Lung (tissue), 12 donors: Measurements from ENCODE around the gene LYPD3. TPM values are rescaled to one million over a fixed set of nuclear protein-coding genes. Genes with fewer than 3 reads are reported as not detected.

Source experiments
- ATAC-seq: fragments of 200-7000 bp; cut with Tn5 transposase; one replicate; pipeline ENCODE4 v1.9.1; 2020; ENCODE audit warnings: moderate number of reproducible peaks; ENCODE audit not compliant: insufficient read depth, low FRiP score
- DNase-seq, 3 donors: peaks; one replicate each; pipeline ENCODE4 v3.0.0-alpha.2; 2013 to 2017
- H3K27ac ChIP-seq, 2 donors: one replicate each; pipeline ENCODE4 v1.5.1; 2013; ENCODE audit warnings: mild to moderate bottlenecking in 2 of 2, moderate library complexity in 2 of 2, control low read depth in 1 of 2, inconsistent platforms in 1 of 2, low read depth in 1 of 2, low read length in 1 of 2
- H3K27me3 ChIP-seq, 3 donors: one replicate each; pipeline ENCODE4 v1.5.1; 2013; ENCODE audit warnings: low read length in 2 of 3; ENCODE audit not compliant: control insufficient read depth in 3 of 3, insufficient read depth in 3 of 3
- H3K36me3 ChIP-seq, 4 donors: one replicate each; pipeline ENCODE4 v1.5.1; 2013; ENCODE audit warnings: low read length in 4 of 4, mild to moderate bottlenecking in 1 of 4, moderate library complexity in 1 of 4; ENCODE audit not compliant: control insufficient read depth in 4 of 4, insufficient read depth in 4 of 4
- H3K4me1 ChIP-seq, 5 donors: one replicate each; pipeline ENCODE4 v1.5.1; 2013; ENCODE audit warnings: low read length in 5 of 5, mild to moderate bottlenecking in 2 of 5, moderate library complexity in 1 of 5; ENCODE audit not compliant: control insufficient read depth in 5 of 5, insufficient read depth in 5 of 5
- H3K4me3 ChIP-seq: one replicate; pipeline ENCODE4 v1.5.1; 2013; ENCODE audit warnings: mild to moderate bottlenecking, control low read depth, moderate library complexity
- H3K9ac ChIP-seq, 2 donors: one replicate each; pipeline ENCODE4 v1.5.1; 2013; ENCODE audit warnings: low read length in 2 of 2, control low read depth in 1 of 2; ENCODE audit not compliant: insufficient read depth in 1 of 2
- H3K9me3 ChIP-seq, 4 donors: one replicate each; pipeline ENCODE4 v1.5.1; 2013; ENCODE audit warnings: low read length in 3 of 4, mild to moderate bottlenecking in 1 of 4, moderate library complexity in 1 of 4; ENCODE audit not compliant: control insufficient read depth in 4 of 4, insufficient read depth in 3 of 4
- WGBS, 2 donors: extraction: QIAGEN DNeasy Blood & Tissue Kit; methylation state at CpG; one replicate each; pipeline ENCODE4 v1.1.7; 2013; 5-methylcytosine and 5-hydroxymethylcytosine counted together
- polyA plus RNA-seq, 2 donors: library from polyadenylated mRNA; stranded (reverse); fragments of 200-250 nt; gene quantifications; one replicate each; pipeline ENCODE4 v1.2.1, GENCODE V29; 2013
- total RNA-seq, 2 donors: library from RNA; depleted of rRNA in 1 of 2; stranded (reverse); fragments of >200 nt in 1 of 2; gene quantifications; one replicate each; pipeline ENCODE4 v1.2.1, GENCODE V29; 2014 to 2021
- TF ChIP-seq, protein P1 (sequence below): IDR thresholded peaks from 2 replicates; pipeline ENCODE4 v1.5.1; 2012; ENCODE audit warnings: mild to moderate bottlenecking; ENCODE audit errors: control extremely low read depth, extremely low read depth
- donor health status: control.
- donor health status: control.
- donor health status: Bipolar disorder and iron deficiency.
- donor health status: healthy.
- donor health status: DM: yes; HTN: yes; CAD: no.

LYPD3 gene
- total and polyA plus RNA-seq, 4 donors = 0.28 to 1.7 (median 0.95) TPM

DNA sequence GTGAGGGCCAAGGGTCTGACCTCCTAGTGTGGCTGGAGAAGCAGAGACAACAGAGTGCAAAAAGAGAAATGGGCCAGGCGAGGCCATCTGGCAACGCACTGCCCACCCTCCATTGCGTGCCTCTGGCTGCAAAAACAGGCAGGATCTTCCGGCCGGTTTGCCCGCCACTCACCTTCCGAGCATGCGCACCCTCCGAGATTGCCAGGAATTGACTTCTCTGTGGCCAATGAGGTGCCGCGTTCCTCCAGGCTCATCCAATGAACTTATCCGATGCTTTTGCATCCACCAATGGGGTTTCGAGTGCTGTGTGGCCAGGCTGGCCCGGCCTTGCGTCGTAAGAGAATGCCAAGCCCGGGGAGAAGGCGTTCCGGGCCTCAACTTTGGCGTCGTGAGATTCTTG lies 50.9 kb downstream of the LYPD3 start, which contains the start of gene TEX101:
Gene TEX101 (plus strand): TSS at position 337 of the 400 bp plus-strand sequence. CDS start 1,030 bp downstream, outside the sequence.
- Histone ChIP-seq H3K4me1 (no peaks in the 10 kb centered on the region), H3K27me3 (no peaks in the 10 kb centered on the region), H3K27ac (no peak within 1 kb of the TSS), H3K9me3 (peaks cover 0 to 7% (median 0%) of the 10 kb centered on the region in 4 donors), H3K4me3 (no peak within 1 kb of the TSS), H3K36me3 (no peaks in the 10 kb centered on the region), H3K9ac (no peak within 1 kb of the TSS)
- ATAC-seq = no peak
- TF ChIP-seq, protein P1, sequence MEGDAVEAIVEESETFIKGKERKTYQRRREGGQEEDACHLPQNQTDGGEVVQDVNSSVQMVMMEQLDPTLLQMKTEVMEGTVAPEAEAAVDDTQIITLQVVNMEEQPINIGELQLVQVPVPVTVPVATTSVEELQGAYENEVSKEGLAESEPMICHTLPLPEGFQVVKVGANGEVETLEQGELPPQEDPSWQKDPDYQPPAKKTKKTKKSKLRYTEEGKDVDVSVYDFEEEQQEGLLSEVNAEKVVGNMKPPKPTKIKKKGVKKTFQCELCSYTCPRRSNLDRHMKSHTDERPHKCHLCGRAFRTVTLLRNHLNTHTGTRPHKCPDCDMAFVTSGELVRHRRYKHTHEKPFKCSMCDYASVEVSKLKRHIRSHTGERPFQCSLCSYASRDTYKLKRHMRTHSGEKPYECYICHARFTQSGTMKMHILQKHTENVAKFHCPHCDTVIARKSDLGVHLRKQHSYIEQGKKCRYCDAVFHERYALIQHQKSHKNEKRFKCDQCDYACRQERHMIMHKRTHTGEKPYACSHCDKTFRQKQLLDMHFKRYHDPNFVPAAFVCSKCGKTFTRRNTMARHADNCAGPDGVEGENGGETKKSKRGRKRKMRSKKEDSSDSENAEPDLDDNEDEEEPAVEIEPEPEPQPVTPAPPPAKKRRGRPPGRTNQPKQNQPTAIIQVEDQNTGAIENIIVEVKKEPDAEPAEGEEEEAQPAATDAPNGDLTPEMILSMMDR = no peak
- no peak for DNase-seq
- WGBS, 2 donors = 96 to 97% methylated on average over 21 of the region's 21 CpGs

DNA sequence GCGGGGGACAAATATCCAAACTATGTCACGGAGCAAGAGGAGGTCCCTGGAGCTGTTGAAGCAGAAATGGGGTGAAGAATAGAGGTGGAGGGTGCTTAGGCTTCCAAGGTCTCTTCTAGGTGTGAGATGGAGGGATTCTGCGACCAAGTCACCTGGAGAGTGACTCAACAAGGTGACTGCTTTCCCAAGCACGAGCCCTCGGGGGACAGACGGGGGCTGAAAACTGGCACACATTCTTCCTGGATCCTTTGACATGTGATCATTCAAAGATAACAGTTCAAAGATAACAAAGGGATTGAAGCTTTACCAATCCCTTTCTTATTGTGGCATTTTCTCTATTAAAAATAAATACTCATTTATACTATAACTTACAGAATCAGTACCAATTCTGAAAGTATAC lies 53.0 kb downstream of the LYPD3 start:
- no peak for DNase-seq
- Histone ChIP-seq H3K9ac (no peak overlapping the region), H3K4me3 (no peak overlapping the region), H3K9me3 (peaks cover 0 to 8% (median 0%) of the 10 kb centered on the region in 4 donors), H3K27ac (no peak overlapping the region), H3K36me3 (no peaks in the 10 kb centered on the region), H3K4me1 (no peaks in the 10 kb centered on the region), H3K27me3 (no peaks in the 10 kb centered on the region)
- no peak for ATAC-seq
- TF ChIP-seq, protein P1 = no peak
- WGBS, 2 donors = 83 to 93% methylated on average over 6 of the region's 6 CpGs

Other genes starting within 250 kb of the LYPD3 start
- not detected for gene PSG9, start 196.1 kb downstream of the LYPD3 start, total RNA-seq
- not detected for gene PSG9, start 196.1 kb downstream of the LYPD3 start, polyA plus RNA-seq
- gene CD177, start 111.9 kb downstream of the LYPD3 start, total RNA-seq = 10 to 100 TPM; 13.7 to 25.1 TPM
- 10 to 100 TPM in 1 of 2 donors, 1 to 10 TPM in 1; 1.0 to 57.8 TPM for gene CD177, start 111.9 kb downstream of the LYPD3 start, polyA plus RNA-seq
- gene TEX101, start 50.7 kb downstream of the LYPD3 start, total RNA-seq = not detected
- not detected for gene TEX101, start 50.7 kb downstream of the LYPD3 start, polyA plus RNA-seq
- 10 to 100 TPM in 1 of 2 donors, 1 to 10 TPM in 1; 9.8 to 23.4 TPM for gene PHLDB3, start 39.1 kb upstream of the LYPD3 start, total RNA-seq
- 1 to 10 TPM; 5.8 to 6.0 TPM for gene PHLDB3, start 39.1 kb upstream of the LYPD3 start, polyA plus RNA-seq
- 10 to 100 TPM; 15.0 to 49.3 TPM for gene ETHE1, start 61.6 kb upstream of the LYPD3 start, total RNA-seq
- gene ETHE1, start 61.6 kb upstream of the LYPD3 start, polyA plus RNA-seq = 10 to 100 TPM; 25.7 to 76.9 TPM
- gene ZNF575, start 67.6 kb upstream of the LYPD3 start, total RNA-seq = 1 to 10 TPM in 1 of 2 donors, under 1 TPM in 1; 0.65 to 2.3 TPM
- gene ZNF575, start 67.6 kb upstream of the LYPD3 start, polyA plus RNA-seq = under 1 TPM; 0.48 to 0.65 TPM
- 10 to 100 TPM; 26.5 to 32.2 TPM for gene XRCC1, start 109.9 kb upstream of the LYPD3 start, total RNA-seq
- 10 to 100 TPM; 15.4 to 22.4 TPM for gene XRCC1, start 109.9 kb upstream of the LYPD3 start, polyA plus RNA-seq
- 1 to 10 TPM; 6.1 to 8.9 TPM for gene PINLYP, start 110.2 kb upstream of the LYPD3 start, total RNA-seq
- 10 to 100 TPM in 1 of 2 donors, 1 to 10 TPM in 1; 7.9 to 14.2 TPM for gene PINLYP, start 110.2 kb upstream of the LYPD3 start, polyA plus RNA-seq
- gene IRGQ, start 130.5 kb upstream of the LYPD3 start, total RNA-seq = 10 to 100 TPM; 23.7 to 28.3 TPM
- gene IRGQ, start 130.5 kb upstream of the LYPD3 start, polyA plus RNA-seq = 1 to 10 TPM; 3.8 to 7.5 TPM
- gene ZNF576, start 131.0 kb upstream of the LYPD3 start, total RNA-seq = 10 to 100 TPM in 1 of 2 donors, 1 to 10 TPM in 1; 5.8 to 14.8 TPM
- gene ZNF576, start 131.0 kb upstream of the LYPD3 start, polyA plus RNA-seq = 10 to 100 TPM in 1 of 2 donors, 1 to 10 TPM in 1; 9.8 to 17.2 TPM
- under 1 TPM in 1 of 2 donors, not detected in 1; 0.31 TPM for gene SRRM5, start 146.5 kb upstream of the LYPD3 start, total RNA-seq
- under 1 TPM; 0.22 to 0.49 TPM for gene SRRM5, start 146.5 kb upstream of the LYPD3 start, polyA plus RNA-seq
- 10 to 100 TPM; 42.6 to 49.9 TPM for gene ZNF428, start 154.0 kb upstream of the LYPD3 start, total RNA-seq
- gene ZNF428, start 154.0 kb upstream of the LYPD3 start, polyA plus RNA-seq = 10 to 100 TPM; 27.9 to 95.3 TPM
- 10 to 100 TPM in 1 of 2 donors, 1 to 10 TPM in 1; 5.9 to 12.2 TPM for gene CADM4, start 174.2 kb upstream of the LYPD3 start, total RNA-seq
- 1 to 10 TPM; 6.3 to 8.7 TPM for gene CADM4, start 174.2 kb upstream of the LYPD3 start, polyA plus RNA-seq
- gene PLAUR, start 204.6 kb upstream of the LYPD3 start, total RNA-seq = 100 to 1,000 TPM in 1 of 2 donors, 10 to 100 TPM in 1; 65.6 to 107 TPM
- gene PLAUR, start 204.6 kb upstream of the LYPD3 start, polyA plus RNA-seq = 100 to 1,000 TPM in 1 of 2 donors, 10 to 100 TPM in 1; 36.3 to 298 TPM